PC-9 (cell line): ENCODE measurements around the gene ID1. TPM values are rescaled to one million over a fixed set of nuclear protein-coding genes. Genes with fewer than 3 reads are reported as not detected.
"Not testable (repeated sequence)": the region's sequence is repeated elsewhere in the genome, so short reads cannot be mapped to it uniquely, and the experiment has no call there.

ENCODE experiments used
- BruUV-seq: library from RNA; stranded (reverse); fragments of 400-500 nt; replicated peaks from 2 replicates; lab custom pipeline; 2021; lab: Mats Ljungman, UMichigan
- CTCF ChIA-PET: fragments of 300-600 bp; sonication (Branson Sonifier 250); formaldehyde crosslinking; loops from one replicate; lab custom pipeline; 2022; ENCODE audit warnings: antibody characterized with exemption; lab: Charles Lee
- POLR2A ChIA-PET: fragments of 300-600 bp; sonication (Branson Sonifier 250); formaldehyde crosslinking; loops from one replicate; lab custom pipeline; 2022; ENCODE audit warnings: antibody characterized with exemption; ENCODE audit not compliant: unreplicated experiment; lab: Charles Lee
- DNase-seq, 2 experiments: peaks; one replicate each; pipeline versions ENCODE4 v3.0.0 to v3.0.0-alpha.2; 2015 to 2022; ENCODE audit warnings: mixed read lengths in 1 of 2
- H2AFZ ChIP-seq: fragments of 200-600 bp; sonication (generic); 2 replicates; pipeline ENCODE4 v1.8.1; 2017; ENCODE audit warnings: antibody characterized with exemption
- H3F3A ChIP-seq: fragments of 200-600 bp; sonication (generic); 2 replicates; pipeline ENCODE4 v1.8.1; 2017; ENCODE audit warnings: antibody characterized with exemption, mild to moderate bottlenecking, low read depth; ENCODE audit not compliant: insufficient read depth
- H3K27ac ChIP-seq: fragments of 200-600 bp; sonication (generic); 2 replicates; pipeline ENCODE4 v1.6.1; 2016; ENCODE audit warnings: mixed run types
- H3K27me3 ChIP-seq: fragments of 200-600 bp; sonication (generic); 2 replicates; pipeline ENCODE4 v1.6.1; 2016; ENCODE audit warnings: low read depth, mixed run types; ENCODE audit not compliant: insufficient read depth
- H3K36me3 ChIP-seq: fragments of 200-600 bp; sonication (generic); 2 replicates; pipeline ENCODE4 v1.6.1; 2016; ENCODE audit warnings: low read depth, mixed run types
- H3K4me1 ChIP-seq: fragments of 200-600 bp; sonication (generic); replicated peaks from 2 replicates; pipeline ENCODE4 v1.6.1; 2016; ENCODE audit warnings: mixed run types; ENCODE audit not compliant: insufficient read depth
- H3K4me2 ChIP-seq: fragments of 200-600 bp; sonication (generic); 2 replicates; pipeline ENCODE4 v1.6.1; 2017; ENCODE audit warnings: mixed run types
- H3K4me3 ChIP-seq: fragments of 200-600 bp; sonication (generic); 2 replicates; pipeline ENCODE4 v1.6.1; 2016; ENCODE audit warnings: mixed run types
- H3K79me2 ChIP-seq: fragments of 200-600 bp; sonication (generic); 2 replicates; pipeline ENCODE4 v1.6.1; 2017; ENCODE audit warnings: low read depth, mixed run types
- H3K9me2 ChIP-seq: fragments of 200-600 bp; sonication (generic); 2 replicates; pipeline ENCODE4 v1.8.1; 2017; ENCODE audit warnings: mild to moderate bottlenecking; ENCODE audit not compliant: insufficient read depth
- H3K9me3 ChIP-seq: fragments of 200-600 bp; sonication (generic); 2 replicates; pipeline ENCODE4 v1.8.1; 2016; ENCODE audit warnings: low read depth; ENCODE audit not compliant: insufficient read depth
- H4K20me1 ChIP-seq: fragments of 200-600 bp; sonication (generic); 2 replicates; pipeline ENCODE4 v1.8.1; 2017; ENCODE audit not compliant: insufficient read depth
- EZH2 ChIP-seq: fragments of 200-600 bp; sonication (generic); IDR thresholded peaks from 2 replicates; pipeline ENCODE4 v1.8.0; 2017; ENCODE audit warnings: antibody characterized with exemption, low read depth
- intact Hi-C: fragments of 100-400 bp; cut with micrococcal nuclease; formaldehyde crosslinking; loops from one replicate; pipeline ENCODE4 v1.10.0; 2022; ENCODE audit not compliant: unreplicated experiment
- total RNA-seq: library from RNA; stranded (reverse); gene quantifications from 2 replicates; pipeline ENCODE4 v1.2.3, GENCODE V29; 2021
- TF ChIP-seq, protein P1 (sequence below): fragments of 200-600 bp; sonication (generic); conservative IDR thresholded peaks from 2 replicates; pipeline ENCODE4 v1.6.1; 2017; ENCODE audit warnings: mixed run types, antibody characterized with exemption, mild to moderate bottlenecking, moderate library complexity

The ID1 gene
- total RNA-seq, 1 experiment from 2014 or later = 74.4 TPM

DNA sequence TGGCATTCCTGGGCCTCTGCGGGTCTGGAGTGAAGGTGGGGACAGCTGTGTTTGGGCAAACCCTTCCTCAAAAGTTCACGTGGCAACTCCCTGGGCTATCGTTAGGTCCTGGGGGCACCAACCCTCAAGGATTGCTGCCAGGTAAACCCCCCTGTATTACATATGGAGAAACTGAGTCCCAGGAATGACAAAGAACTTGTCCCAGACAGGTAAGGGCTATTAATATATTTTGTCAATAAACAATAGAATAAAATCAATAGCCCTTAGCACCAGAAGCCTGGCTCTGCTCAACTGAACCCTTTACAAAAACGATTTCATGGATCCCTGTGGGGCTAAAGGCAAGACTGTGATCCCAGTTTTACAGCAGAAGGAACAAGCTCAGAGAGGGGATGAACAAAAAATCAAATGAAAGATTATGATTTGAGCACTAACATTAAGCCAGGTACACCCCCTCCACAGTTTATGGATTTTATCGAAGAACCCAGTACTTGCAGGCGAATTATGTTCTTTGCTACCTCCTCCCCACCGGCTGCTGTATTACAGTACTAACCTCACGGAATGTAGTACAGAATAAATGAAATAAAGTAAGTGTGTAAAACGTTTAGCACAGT, 2.7 kb downstream of the ID1 start:
- Histone ChIP-seq H3K4me1 (peaks cover 64% of the 10 kb centered on the region), H3K27ac (peak overlapping the region; percentile 96), H3K4me3 (peak overlapping the region; percentile 97; the same call in 1 of the 2 replicates), H3F3A (peaks cover 82% of the 10 kb centered on the region), H3K79me2 (peaks cover 37% of the 10 kb centered on the region), H4K20me1 (peaks cover 5% of the 10 kb centered on the region; the same call in 1 of the 2 replicates), H2AFZ (no peak overlapping the region), H3K9me2 (no peaks in the 10 kb centered on the region), H3K36me3 (peaks cover 8% of the 10 kb centered on the region; the same call in 1 of the 2 replicates), H3K4me2 (peak overlapping the region; percentile 90), H3K27me3 (no peaks in the 10 kb centered on the region), H3K9me3 (no peaks in the 10 kb centered on the region)
- POLR2A ChIA-PET = interaction anchor here (0.5 to 1.6 kb wide), 7 partner anchors 14 to 48 kb away, joined by 3 to 21 read pairs (median 7); no protein-coding TSS in a partner anchor
- BruUV-seq = no TSS peak
- no peak for DNase-seq
- CTCF ChIA-PET = interaction anchor here (7.2 kb wide), 1 partner anchor 42 kb away, joined by 407 read pairs; no protein-coding TSS in a partner anchor
- no peak for TF ChIP-seq EZH2
- TF ChIP-seq, protein P1, sequence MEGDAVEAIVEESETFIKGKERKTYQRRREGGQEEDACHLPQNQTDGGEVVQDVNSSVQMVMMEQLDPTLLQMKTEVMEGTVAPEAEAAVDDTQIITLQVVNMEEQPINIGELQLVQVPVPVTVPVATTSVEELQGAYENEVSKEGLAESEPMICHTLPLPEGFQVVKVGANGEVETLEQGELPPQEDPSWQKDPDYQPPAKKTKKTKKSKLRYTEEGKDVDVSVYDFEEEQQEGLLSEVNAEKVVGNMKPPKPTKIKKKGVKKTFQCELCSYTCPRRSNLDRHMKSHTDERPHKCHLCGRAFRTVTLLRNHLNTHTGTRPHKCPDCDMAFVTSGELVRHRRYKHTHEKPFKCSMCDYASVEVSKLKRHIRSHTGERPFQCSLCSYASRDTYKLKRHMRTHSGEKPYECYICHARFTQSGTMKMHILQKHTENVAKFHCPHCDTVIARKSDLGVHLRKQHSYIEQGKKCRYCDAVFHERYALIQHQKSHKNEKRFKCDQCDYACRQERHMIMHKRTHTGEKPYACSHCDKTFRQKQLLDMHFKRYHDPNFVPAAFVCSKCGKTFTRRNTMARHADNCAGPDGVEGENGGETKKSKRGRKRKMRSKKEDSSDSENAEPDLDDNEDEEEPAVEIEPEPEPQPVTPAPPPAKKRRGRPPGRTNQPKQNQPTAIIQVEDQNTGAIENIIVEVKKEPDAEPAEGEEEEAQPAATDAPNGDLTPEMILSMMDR = no peak
- intact Hi-C loops = loop anchor here (1.0 kb wide), 1 partner anchor 14 kb away; no protein-coding TSS in a partner anchor

DNA sequence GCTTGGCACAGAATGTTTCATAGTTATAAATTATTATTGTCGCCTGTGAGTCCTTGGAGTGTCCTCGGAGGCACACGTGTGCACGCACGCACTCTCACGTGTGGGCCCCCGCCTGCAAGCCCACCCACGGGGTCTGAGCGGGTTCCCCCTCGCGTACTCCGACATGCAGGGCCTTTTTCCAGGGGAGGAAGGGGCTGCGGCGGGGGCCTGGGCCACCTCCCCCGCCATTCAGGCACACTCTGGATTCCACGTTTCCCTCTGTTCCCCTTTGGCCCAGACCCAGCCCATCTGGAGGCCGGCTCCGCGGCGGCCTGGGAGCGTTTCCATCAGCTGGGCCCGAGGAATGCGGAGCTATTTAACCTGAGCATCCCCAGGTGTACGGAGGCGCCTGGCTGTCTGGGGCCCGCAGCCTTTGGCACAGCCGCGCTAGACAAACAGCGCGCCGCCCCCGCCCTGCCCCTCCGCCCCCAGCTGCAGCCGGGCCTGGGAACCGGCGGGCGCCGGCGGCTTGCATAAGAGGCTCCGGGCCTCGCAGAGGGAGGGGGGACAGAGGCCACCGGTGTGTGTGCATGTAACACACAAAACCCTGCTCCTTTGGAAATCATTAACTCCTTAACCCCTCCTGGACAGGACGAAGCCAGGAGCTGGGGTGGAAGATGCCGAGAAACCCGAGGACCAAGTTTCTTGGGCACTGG, 3.3 kb downstream of the ID1 start:
- POLR2A ChIA-PET = interaction anchor here (0.5 to 1.6 kb wide), 8 partner anchors 15 to 115 kb away, joined by 3 to 21 read pairs (median 8); no protein-coding TSS in a partner anchor
- Histone ChIP-seq H3K36me3 (peaks cover 8% of the 10 kb centered on the region; the same call in 1 of the 2 replicates), H3K4me3 (peak overlapping the region; percentile 97; the same call in 1 of the 2 replicates), H2AFZ (no peak overlapping the region), H3F3A (peaks cover 77% of the 10 kb centered on the region), H4K20me1 (peaks cover 5% of the 10 kb centered on the region; the same call in 1 of the 2 replicates), H3K4me1 (peaks cover 59% of the 10 kb centered on the region), H3K9me3 (no peaks in the 10 kb centered on the region), H3K27me3 (no peaks in the 10 kb centered on the region), H3K27ac (peak overlapping the region; percentile 96), H3K79me2 (peaks cover 37% of the 10 kb centered on the region), H3K4me2 (peak overlapping the region; percentile 90), H3K9me2 (no peaks in the 10 kb centered on the region)
- no TSS peak for BruUV-seq
- intact Hi-C loops = loop anchor here (1.0 kb wide), 1 partner anchor 15 kb away; no protein-coding TSS in a partner anchor
- CTCF ChIA-PET = interaction anchor here (7.2 kb wide), 1 partner anchor 43 kb away, joined by 407 read pairs; no protein-coding TSS in a partner anchor
- peak; percentile 86 to 95 for DNase-seq
- TF ChIP-seq, protein P1 = no peak
- no peak for TF ChIP-seq EZH2

DNA sequence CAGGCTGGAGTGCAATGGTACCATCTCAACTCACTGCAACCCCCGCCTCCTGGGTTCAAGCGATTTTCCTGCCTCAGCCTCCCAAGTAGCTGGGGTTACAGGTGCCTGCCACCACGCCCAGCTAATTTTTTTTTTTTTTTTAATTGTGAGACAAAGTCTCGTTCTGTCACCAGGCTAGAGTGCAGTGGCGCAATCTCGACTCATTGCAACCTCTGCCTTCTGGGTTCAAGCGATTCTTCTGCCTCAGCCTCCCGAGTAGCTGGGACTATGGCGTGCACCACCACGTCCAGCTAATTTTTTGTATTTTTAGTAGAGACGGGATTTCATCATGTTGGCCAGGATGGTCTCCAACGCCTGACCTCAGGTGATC, 7.2 kb downstream of the ID1 start:
- intact Hi-C loops = loop anchor here (2.0 kb wide), 2 partner anchors 151 to 299 kb away; no protein-coding TSS in a partner anchor
- BruUV-seq, H3K9me2 ChIP-seq, H3K27me3 ChIP-seq, H3K4me3 ChIP-seq, H3K36me3 ChIP-seq, DNase-seq, H3K9me3 ChIP-seq, H2AFZ ChIP-seq, H3K79me2 ChIP-seq, H4K20me1 ChIP-seq: not testable (repeated sequence)
- POLR2A ChIA-PET = interaction anchor here (0.7 to 3.3 kb wide), 4 partner anchors 19 to 57 kb away, joined by 24 to 70 read pairs (median 41); no protein-coding TSS in a partner anchor
- Histone ChIP-seq H3K4me1 (peaks cover 49% of the 10 kb centered on the region), H3K27ac (peak overlapping the region; percentile 96), H3K4me2 (peak overlapping the region; percentile 34), H3F3A (peaks cover 48% of the 10 kb centered on the region)
- CTCF ChIA-PET = interaction anchor here (0.6 to 7.2 kb wide), 16 partner anchors 8 to 353 kb away, joined by 3 to 407 read pairs (median 5); partner anchors contain the start of gene ID1
